Measurements from ENCODE around the gene PELO. TPM values are rescaled to one million over a fixed set of nuclear protein-coding genes. Genes with fewer than 3 reads are reported as not detected.

PELO gene
- total and polyA plus RNA-seq, 9 of the 15 experiments (the other 6 are each of a cell fraction or from before 2014, with no cell fraction given), result 5.8 to 14.6 (median 9.6) TPM

DNA sequence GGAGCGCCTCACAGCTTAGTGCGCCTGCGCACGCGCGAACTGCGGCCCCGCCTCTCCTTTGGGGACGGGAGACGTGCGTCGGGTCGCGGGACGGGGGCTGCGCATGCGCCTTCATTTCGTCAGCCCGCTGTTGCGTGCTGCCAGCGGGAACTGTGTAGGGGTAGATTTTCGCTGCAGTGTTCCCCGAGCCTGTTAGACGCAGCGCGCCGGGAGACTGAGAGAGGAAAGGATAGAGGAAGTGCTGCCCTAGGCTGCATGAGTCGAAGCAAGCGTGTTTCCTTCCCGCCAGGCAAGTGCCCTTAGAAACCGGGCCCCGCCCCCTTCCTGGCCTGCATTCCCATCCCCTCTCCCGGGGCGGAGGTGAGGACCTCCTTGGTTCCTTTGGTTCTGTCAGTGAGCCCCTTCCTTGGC is 12.3 kb downstream of the PELO start (continued):
- TF ChIP-seq, protein P1, sequence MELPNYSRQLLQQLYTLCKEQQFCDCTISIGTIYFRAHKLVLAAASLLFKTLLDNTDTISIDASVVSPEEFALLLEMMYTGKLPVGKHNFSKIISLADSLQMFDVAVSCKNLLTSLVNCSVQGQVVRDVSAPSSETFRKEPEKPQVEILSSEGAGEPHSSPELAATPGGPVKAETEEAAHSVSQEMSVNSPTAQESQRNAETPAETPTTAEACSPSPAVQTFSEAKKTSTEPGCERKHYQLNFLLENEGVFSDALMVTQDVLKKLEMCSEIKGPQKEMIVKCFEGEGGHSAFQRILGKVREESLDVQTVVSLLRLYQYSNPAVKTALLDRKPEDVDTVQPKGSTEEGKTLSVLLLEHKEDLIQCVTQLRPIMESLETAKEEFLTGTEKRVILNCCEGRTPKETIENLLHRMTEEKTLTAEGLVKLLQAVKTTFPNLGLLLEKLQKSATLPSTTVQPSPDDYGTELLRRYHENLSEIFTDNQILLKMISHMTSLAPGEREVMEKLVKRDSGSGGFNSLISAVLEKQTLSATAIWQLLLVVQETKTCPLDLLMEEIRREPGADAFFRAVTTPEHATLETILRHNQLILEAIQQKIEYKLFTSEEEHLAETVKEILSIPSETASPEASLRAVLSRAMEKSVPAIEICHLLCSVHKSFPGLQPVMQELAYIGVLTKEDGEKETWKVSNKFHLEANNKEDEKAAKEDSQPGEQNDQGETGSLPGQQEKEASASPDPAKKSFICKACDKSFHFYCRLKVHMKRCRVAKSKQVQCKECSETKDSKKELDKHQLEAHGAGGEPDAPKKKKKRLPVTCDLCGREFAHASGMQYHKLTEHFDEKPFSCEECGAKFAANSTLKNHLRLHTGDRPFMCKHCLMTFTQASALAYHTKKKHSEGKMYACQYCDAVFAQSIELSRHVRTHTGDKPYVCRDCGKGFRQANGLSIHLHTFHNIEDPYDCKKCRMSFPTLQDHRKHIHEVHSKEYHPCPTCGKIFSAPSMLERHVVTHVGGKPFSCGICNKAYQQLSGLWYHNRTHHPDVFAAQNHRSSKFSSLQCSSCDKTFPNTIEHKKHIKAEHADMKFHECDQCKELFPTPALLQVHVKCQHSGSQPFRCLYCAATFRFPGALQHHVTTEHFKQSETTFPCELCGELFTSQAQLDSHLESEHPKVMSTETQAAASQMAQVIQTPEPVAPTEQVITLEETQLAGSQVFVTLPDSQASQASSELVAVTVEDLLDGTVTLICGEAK (IDR thresholded peaks at IDR 0.05), result 0 out of 2 replicates have a peak, but pooled peaks have one; percentile 18
- TF ChIP-seq, protein P1 (CRISPR knock-in tag; IDR thresholded peaks at IDR 0.05), result no peak
- TF ChIP-seq, protein P2, sequence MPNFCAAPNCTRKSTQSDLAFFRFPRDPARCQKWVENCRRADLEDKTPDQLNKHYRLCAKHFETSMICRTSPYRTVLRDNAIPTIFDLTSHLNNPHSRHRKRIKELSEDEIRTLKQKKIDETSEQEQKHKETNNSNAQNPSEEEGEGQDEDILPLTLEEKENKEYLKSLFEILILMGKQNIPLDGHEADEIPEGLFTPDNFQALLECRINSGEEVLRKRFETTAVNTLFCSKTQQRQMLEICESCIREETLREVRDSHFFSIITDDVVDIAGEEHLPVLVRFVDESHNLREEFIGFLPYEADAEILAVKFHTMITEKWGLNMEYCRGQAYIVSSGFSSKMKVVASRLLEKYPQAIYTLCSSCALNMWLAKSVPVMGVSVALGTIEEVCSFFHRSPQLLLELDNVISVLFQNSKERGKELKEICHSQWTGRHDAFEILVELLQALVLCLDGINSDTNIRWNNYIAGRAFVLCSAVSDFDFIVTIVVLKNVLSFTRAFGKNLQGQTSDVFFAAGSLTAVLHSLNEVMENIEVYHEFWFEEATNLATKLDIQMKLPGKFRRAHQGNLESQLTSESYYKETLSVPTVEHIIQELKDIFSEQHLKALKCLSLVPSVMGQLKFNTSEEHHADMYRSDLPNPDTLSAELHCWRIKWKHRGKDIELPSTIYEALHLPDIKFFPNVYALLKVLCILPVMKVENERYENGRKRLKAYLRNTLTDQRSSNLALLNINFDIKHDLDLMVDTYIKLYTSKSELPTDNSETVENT (CRISPR knock-in tag; IDR thresholded peaks at IDR 0.05), result no peak
- no peak for TF ChIP-seq TCF7 (IDR thresholded peaks at IDR 0.05; ENCODE audit: borderline replicate concordance)
- TF ChIP-seq, protein P3, sequence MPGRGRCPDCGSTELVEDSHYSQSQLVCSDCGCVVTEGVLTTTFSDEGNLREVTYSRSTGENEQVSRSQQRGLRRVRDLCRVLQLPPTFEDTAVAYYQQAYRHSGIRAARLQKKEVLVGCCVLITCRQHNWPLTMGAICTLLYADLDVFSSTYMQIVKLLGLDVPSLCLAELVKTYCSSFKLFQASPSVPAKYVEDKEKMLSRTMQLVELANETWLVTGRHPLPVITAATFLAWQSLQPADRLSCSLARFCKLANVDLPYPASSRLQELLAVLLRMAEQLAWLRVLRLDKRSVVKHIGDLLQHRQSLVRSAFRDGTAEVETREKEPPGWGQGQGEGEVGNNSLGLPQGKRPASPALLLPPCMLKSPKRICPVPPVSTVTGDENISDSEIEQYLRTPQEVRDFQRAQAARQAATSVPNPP (IDR thresholded peaks at IDR 0.05; ENCODE audit: borderline replicate concordance, insufficient read depth, insufficient read length), result no peak
- TF ChIP-seq, protein P4, sequence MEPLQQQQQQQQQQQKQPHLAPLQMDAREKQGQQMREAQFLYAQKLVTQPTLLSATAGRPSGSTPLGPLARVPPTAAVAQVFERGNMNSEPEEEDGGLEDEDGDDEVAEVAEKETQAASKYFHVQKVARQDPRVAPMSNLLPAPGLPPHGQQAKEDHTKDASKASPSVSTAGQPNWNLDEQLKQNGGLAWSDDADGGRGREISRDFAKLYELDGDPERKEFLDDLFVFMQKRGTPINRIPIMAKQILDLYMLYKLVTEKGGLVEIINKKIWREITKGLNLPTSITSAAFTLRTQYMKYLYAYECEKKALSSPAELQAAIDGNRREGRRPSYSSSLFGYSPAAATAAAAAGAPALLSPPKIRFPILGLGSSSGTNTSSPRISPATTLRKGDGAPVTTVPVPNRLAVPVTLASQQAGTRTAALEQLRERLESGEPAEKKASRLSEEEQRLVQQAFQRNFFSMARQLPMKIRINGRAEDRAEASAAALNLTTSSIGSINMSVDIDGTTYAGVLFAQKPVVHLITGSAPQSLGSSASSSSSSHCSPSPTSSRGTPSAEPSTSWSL (CRISPR knock-in tag; IDR thresholded peaks at IDR 0.05; ENCODE audit: borderline replicate concordance), result no peak
- no peak for TF ChIP-seq HIVEP1 (CRISPR knock-in tag; IDR thresholded peaks at IDR 0.05)
- TF ChIP-seq, protein P5, sequence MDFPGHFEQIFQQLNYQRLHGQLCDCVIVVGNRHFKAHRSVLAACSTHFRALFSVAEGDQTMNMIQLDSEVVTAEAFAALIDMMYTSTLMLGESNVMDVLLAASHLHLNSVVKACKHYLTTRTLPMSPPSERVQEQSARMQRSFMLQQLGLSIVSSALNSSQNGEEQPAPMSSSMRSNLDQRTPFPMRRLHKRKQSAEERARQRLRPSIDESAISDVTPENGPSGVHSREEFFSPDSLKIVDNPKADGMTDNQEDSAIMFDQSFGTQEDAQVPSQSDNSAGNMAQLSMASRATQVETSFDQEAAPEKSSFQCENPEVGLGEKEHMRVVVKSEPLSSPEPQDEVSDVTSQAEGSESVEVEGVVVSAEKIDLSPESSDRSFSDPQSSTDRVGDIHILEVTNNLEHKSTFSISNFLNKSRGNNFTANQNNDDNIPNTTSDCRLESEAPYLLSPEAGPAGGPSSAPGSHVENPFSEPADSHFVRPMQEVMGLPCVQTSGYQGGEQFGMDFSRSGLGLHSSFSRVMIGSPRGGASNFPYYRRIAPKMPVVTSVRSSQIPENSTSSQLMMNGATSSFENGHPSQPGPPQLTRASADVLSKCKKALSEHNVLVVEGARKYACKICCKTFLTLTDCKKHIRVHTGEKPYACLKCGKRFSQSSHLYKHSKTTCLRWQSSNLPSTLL (IDR thresholded peaks at IDR 0.05), result no peak
- TF ChIP-seq ZNF79 (CRISPR knock-in tag; IDR thresholded peaks at IDR 0.05; ENCODE audit: low read depth), result no peak
- TF ChIP-seq ZNF263 (CRISPR knock-in tag; IDR thresholded peaks at IDR 0.05; ENCODE audit: borderline replicate concordance), result no peak
